HG02763 (cell line): ENCODE measurements around the gene MPZL2.

ENCODE experiments used
- ATAC-seq: cut with Tn5 transposase; IDR thresholded peaks from one replicate; pipeline ENCODE4 v1.9.1; 2021; ENCODE audit warnings: mild to moderate bottlenecking, moderate library complexity; ENCODE audit not compliant: unreplicated experiment

The MPZL2 gene

DNA sequence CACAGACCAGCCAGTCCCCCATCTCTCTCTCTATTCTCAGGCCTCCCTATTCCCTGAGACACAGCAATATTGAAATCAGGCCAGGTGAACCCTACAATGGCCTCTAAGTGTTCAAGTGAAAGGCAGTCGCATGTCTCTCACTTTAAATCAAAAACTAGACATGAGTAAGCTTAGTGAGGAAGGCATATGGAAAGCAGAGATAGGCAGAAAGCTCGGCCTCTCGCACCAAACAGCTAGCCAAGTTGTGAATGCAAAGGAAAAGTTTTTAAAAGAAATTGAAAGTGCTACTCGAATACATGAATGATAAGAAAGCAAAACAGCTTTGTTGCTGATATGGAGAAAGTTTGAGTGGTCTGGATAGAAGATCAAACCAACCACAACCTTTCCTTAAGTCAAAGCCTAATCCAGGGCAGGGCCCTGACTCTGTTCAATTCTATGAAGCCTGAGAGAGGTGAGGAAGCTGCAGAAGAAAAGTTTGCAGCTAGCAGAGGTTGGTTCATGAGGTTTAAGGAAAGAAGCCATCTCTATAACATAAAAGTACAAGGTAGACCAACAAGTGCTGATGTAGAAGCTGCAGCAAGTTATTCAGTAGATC, 19.8 kb upstream of the MPZL2 start:
- no peak for ATAC-seq

DNA sequence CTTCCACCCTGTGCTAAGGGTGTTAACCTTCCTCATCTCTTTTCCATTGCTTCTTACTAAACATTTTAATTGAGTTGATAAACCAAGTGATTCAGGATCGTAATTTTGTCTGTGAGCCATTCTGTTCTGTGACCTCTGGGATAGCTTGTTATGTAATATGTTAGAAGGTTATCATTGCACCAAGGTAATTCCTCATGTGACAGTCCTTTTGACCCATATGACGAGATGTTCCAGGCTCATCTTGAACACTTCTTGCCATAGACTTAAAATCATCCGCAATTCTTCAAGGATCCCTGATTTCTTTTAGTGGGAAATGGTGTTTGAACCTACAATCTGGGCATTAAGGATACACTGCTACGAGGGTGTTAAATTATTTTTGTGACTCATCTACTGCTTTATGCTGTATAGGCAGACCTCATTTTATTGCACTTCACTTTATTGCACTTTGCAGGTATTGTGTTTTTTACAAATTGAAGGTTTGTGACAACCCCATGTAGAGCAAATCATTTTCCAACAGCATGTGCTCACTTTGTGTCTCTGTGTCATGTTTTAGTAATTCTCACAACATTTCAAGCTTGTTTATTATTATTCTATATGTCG, 19.0 kb upstream of the MPZL2 start:
- no peak for ATAC-seq

- no peak for ATAC-seq
Measured at GRCh38 chr11:118282606-118283005, 18.5 kb upstream of the MPZL2 start.

DNA sequence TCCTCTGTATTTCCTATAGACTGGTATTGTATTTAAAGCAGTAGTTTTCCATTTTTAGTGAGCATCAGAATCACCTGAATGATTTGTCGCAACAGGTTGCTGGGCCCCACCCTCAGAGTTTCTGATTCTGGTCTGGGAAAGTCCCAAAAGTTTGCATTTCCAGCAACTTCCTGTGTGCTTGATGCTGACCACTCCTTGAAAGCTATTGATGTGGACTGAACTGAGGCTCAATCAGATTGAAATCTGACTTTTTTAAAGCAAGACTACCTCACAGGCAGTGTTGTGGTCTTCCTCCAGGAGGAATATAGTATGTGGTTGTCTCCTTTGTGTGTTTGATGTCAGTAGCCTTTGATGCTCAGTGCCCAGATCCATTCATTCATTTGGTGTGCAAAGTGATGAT, 17.2 kb upstream of the MPZL2 start:
- no peak for ATAC-seq

- no peak for ATAC-seq
Measured at GRCh38 chr11:118277312-118277711, 13.2 kb upstream of the MPZL2 start.

GRCh38 chr11:118276422-118276821, 12.3 kb upstream of the MPZL2 start:
- no peak for ATAC-seq

- ATAC-seq: no peak
Measured at GRCh38 chr11:118275176-118275575, 11.1 kb upstream of the MPZL2 start.

- ATAC-seq: no peak
Measured at GRCh38 chr11:118274186-118274585, 10.1 kb upstream of the MPZL2 start.

DNA sequence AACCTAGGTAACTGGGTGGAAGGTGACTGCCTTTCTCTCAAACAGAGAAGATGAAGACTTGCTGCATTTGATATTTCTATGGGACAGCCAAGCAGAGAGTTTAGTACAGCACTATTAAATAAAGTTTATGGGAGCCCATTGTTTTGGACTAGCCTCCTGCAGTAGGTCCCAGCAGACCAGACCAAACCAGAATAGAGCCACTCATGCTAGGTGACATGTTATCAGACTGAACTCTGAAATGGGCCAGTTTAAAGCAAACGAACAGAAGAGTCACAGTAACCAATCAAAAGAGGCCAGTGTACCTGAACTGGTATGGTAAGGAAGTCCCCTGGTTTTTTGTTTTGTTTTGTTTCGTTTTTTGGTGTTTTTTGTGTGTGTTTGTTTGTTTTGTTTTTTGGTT, 7.9 kb upstream of the MPZL2 start:
- no peak for ATAC-seq

GRCh38 chr11:118267486-118267885, 3.4 kb upstream of the MPZL2 start:
- no peak for ATAC-seq

GRCh38 chr11:118265954-118266353, 1.9 kb upstream of the MPZL2 start:
- no peak for ATAC-seq

- ATAC-seq: no peak
Measured at GRCh38 chr11:118264569-118265465, 720 bp upstream of the MPZL2 start.

GRCh38 chr11:118263112-118263511, 985 bp downstream of the MPZL2 start:
- no peak for ATAC-seq

- no peak for ATAC-seq
Measured at GRCh38 chr11:118260353-118260752, 3.7 kb downstream of the MPZL2 start.

- ATAC-seq: no peak
Measured at GRCh38 chr11:118259138-118259537, 5.0 kb downstream of the MPZL2 start.

- no peak for ATAC-seq
Measured at GRCh38 chr11:118258410-118258809, 5.7 kb downstream of the MPZL2 start.

DNA sequence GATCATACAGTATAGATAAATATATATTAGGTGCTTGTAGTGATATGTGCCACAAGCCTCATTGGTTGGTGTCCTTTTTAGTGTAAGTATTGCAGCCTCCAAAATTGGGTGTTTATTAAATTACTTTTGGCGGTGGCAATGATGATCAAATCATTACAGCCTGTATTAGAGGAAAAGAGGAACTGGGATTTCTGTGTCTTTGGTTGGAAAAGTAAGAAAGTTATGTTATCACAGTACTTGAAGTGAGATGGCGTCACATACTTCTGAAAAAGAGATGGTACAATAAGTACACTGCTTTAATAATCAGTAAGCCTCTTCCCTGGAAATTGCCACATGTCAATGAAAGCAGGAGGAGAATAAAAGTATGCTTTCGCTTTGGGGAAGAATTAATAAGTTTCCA, 11.4 kb downstream of the MPZL2 start:
- no peak for ATAC-seq

DNA sequence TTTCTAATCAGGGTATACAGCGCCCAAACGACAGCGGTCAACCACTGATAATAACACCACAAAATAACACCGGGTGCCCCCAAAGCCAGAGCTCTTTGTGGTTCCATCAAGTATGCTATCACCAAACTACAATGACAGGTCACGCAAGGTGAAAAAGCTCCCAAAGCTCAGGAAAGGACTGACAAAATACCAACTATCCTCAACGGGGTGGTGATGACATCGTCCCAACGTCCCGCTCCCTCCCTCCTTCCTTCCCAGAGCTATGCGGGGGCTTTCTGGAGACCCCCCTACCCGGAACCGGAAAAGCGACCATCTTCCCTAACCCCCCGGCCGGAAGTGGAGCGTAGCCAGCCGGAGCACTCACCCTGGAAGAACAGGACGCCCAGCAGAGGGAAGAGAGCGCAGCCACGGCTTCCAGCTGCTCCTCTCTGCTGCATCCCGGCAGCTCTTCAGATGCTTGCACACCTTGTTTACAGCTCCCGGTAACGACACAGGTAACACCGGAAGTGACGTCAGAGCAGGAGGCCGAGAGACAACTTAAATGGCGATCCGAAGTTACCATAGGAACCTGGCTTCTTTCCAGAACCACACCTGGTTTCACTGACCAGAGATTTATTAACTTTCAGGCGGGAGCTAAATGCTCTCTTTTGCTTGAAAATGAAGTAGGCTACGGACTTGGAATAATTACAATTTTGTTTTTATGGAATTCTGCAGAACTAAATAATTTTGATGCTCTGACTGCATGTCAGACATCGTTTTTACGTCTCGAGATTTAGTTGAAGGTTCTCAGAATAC, 12.0 kb downstream of the MPZL2 start, which contains the start of gene MPZL3:
Gene MPZL3 (minus strand): TSS at position 508 of the 795 bp plus-strand sequence. CDS start 71 bp downstream, at position 437.
- peak; percentile 79 for ATAC-seq

DNA sequence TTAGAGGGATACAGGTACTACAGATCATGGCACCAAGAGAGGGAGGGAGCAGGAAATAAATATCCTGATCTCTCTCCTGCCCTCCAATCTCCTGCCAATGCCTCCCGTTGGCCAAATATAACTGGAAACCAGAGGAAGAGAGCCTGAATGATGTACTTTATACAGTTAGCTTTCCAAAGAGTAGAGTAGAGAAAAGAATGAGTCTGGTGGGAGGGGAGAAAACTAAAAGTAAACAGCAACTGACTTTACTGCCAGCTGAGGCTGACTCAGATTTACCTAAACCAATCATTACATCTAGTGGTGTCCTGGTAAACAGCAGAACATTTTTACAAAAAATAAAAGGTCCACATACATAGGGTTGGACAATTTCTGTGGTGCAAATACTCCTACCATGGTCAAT, 17.1 kb downstream of the MPZL2 start:
- no peak for ATAC-seq

GRCh38 chr11:118245936-118246562, 18.0 kb downstream of the MPZL2 start:
- ATAC-seq: no peak
